Measurements from ENCODE around the gene SOX30. TPM values are rescaled to one million over a fixed set of nuclear protein-coding genes. Genes with fewer than 3 reads are reported as not detected.
A peak's percentile ranks its signal among the peaks of the same experiment; 100 is the strongest.

SOX30 gene
- total RNA-seq, 2 experiments from 2014 or later = 0.18 to 0.33 TPM

GRCh38 chr5:157596487-157596886, 55.8 kb downstream of the SOX30 start:
- Mint-ChIP-seq H3K36me3 (ENCODE audit: low read depth) (peaks cover 15% of the 10 kb centered on the region), H3K4me1 (peaks cover 96% of the 10 kb centered on the region), H3K27ac (peak overlapping the region; percentile 87), H3K27me3 (no peaks in the 10 kb centered on the region), H3K4me3 (peak overlapping the region; percentile 23), H3K9me3 (no peaks in the 10 kb centered on the region)
- DNase-seq = peak; percentile 72
- ChIA-PET POLR2A (interaction anchor here (0.7 to 7.5 kb wide), 10 partner anchors 11 to 329 kb away, joined by 3 to 80 read pairs (median 15); partner anchors contain the start of gene ADAM19), CTCF (interaction anchor here (0.5 to 3.0 kb wide), 13 partner anchors 11 to 147 kb away, joined by 3 to 11 read pairs (median 4); partner anchors contain the start of genes LSM11, SOX30 and THG1L)

GRCh38 chr5:157594675-157595459, 57.4 kb downstream of the SOX30 start:
- CTCF ChIA-PET = interaction anchor here (0.7 to 3.0 kb wide), 8 partner anchors 11 to 148 kb away, joined by 3 to 11 read pairs (median 5); partner anchors contain the start of gene LSM11
- POLR2A ChIA-PET = interaction anchor here (0.5 to 7.5 kb wide), 11 partner anchors 10 to 396 kb away, joined by 3 to 80 read pairs (median 23); partner anchors contain the start of gene ADAM19
- Mint-ChIP-seq H3K27me3 (no peaks in the 10 kb centered on the region), H3K9me3 (no peaks in the 10 kb centered on the region), H3K4me3 (peak overlapping the region; percentile 40), H3K36me3 (ENCODE audit: low read depth) (peaks cover 12% of the 10 kb centered on the region), H3K27ac (peak overlapping the region; percentile 87), H3K4me1 (peaks cover 85% of the 10 kb centered on the region)
- no peak for DNase-seq

DNA sequence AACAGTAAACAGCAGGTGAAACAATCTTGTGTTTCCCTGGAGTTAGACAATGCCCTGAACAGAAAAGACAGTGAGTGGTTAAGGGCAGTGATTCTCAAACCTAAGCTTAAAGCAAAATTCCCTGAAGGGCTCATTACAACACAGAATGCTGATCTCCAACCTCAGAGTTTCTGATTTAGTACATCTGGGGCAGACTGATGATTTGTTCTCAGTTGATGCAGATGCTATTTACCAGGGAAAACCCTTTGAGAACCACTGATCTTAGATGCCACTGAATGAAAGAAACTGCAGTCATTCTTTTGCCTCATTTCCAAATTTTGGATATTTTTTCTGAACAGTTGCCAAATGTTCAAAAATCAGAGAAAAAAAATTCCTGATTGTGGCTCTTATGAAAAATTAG, 58.0 kb downstream of the SOX30 start:
- no peaks in the 10 kb centered on the region for H3K9me3 Mint-ChIP-seq
- H3K27me3 Mint-ChIP-seq = no peaks in the 10 kb centered on the region
- POLR2A ChIA-PET = interaction anchor here (0.5 to 7.5 kb wide), 11 partner anchors 9 to 179 kb away, joined by 3 to 80 read pairs (median 7); partner anchors contain the start of gene ADAM19
- no peak overlapping the region for H3K4me3 Mint-ChIP-seq
- H3K4me1 Mint-ChIP-seq = peaks cover 80% of the 10 kb centered on the region
- DNase-seq = no peak
- peak overlapping the region; percentile 87 for H3K27ac Mint-ChIP-seq
- peaks cover 12% of the 10 kb centered on the region for H3K36me3 Mint-ChIP-seq (ENCODE audit: low read depth)
- CTCF ChIA-PET = interaction anchor here (0.7 to 3.0 kb wide), 8 partner anchors 11 to 149 kb away, joined by 3 to 11 read pairs (median 5); partner anchors contain the start of genes LSM11 and SOX30

DNA sequence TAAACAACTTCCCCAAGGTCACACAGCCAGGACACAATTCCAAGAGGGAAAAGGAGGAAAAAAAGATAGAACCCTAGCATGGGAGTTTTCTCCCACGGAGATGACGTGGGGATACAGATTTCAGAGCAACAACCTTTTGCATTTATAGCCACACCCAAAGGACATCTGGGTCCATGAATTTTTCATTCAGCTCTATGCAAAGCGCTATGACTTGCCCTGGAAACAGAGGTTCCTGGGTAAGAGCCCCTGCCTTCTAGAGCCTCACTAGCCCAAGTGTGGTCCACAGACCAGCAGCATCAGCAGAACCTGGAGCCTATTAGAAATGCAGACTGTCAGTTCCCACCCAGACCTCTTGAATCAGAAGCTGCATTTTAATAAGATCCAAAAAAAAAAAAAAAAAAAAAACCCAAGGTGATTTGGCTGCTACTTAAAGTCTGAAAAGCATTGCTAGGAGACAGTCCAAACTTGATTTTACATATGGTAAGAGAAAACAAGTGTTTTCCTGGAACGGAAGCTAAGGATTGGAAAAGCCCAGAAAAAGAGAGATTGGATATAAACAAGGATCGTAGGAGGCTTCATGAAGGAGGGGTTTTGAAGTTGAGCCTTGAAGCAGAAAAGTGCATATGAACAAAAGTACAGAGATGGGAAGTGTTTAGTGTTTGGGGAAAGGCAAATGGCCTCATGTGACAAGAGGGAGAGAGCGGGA, 59.0 kb downstream of the SOX30 start:
- no peaks in the 10 kb centered on the region for H3K27me3 Mint-ChIP-seq
- H3K36me3 Mint-ChIP-seq (ENCODE audit: low read depth) = peaks cover 12% of the 10 kb centered on the region
- DNase-seq = no peak
- no peak overlapping the region for H3K4me3 Mint-ChIP-seq
- H3K27ac Mint-ChIP-seq = peak overlapping the region; percentile 87
- H3K4me1 Mint-ChIP-seq = peaks cover 70% of the 10 kb centered on the region
- POLR2A ChIA-PET = interaction anchor here (0.8 to 7.5 kb wide), 9 partner anchors 8 to 50 kb away, joined by 3 to 80 read pairs (median 7); partner anchors contain the start of gene ADAM19
- H3K9me3 Mint-ChIP-seq = no peaks in the 10 kb centered on the region
- CTCF ChIA-PET = interaction anchor here (0.6 to 2.3 kb wide), 11 partner anchors 9 to 333 kb away, joined by 3 to 8 read pairs (median 4); partner anchors contain the start of genes LSM11 and SOX30

GRCh38 chr5:157592594-157592993, 59.6 kb downstream of the SOX30 start:
- H3K36me3 Mint-ChIP-seq (ENCODE audit: low read depth) = peaks cover 12% of the 10 kb centered on the region
- H3K4me3 Mint-ChIP-seq = no peak overlapping the region
- DNase-seq = no peak
- peak overlapping the region; percentile 87 for H3K27ac Mint-ChIP-seq
- H3K4me1 Mint-ChIP-seq = peaks cover 66% of the 10 kb centered on the region
- POLR2A ChIA-PET = interaction anchor here (0.9 to 7.5 kb wide), 7 partner anchors 8 to 49 kb away, joined by 3 to 80 read pairs (median 28); partner anchors contain the start of gene ADAM19
- CTCF ChIA-PET = interaction anchor here (0.6 to 2.3 kb wide), 6 partner anchors 9 to 45 kb away, joined by 3 to 8 read pairs (median 4); no protein-coding TSS in a partner anchor
- H3K9me3 Mint-ChIP-seq = no peaks in the 10 kb centered on the region
- no peaks in the 10 kb centered on the region for H3K27me3 Mint-ChIP-seq

DNA sequence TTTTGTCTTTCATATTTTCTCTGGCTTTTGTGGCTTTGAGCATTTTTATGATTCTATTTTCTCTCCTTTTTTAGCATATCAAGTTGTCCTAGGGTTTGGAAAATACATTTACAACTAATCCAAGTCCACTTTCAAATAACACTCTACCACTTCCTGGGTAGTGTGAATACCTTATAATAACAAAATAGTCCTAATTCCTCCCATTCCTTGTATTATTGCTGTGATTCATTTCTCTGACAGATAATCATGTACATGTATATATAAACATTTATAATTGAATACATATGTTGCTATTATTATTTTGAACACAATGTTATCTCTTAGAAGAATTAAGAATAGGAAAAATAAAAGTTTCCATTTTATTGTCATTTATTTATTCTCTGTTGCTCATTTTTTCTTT, 61.8 kb downstream of the SOX30 start:
- peaks cover 45% of the 10 kb centered on the region for H3K4me1 Mint-ChIP-seq
- DNase-seq = no peak
- H3K27ac Mint-ChIP-seq = no peak overlapping the region
- no peaks in the 10 kb centered on the region for H3K27me3 Mint-ChIP-seq
- no peak overlapping the region for H3K4me3 Mint-ChIP-seq
- H3K36me3 Mint-ChIP-seq (ENCODE audit: low read depth) = peaks cover 7% of the 10 kb centered on the region
- ChIA-PET POLR2A (interaction anchor here (7.5 kb wide), 1 partner anchor 14 kb away, joined by 80 read pairs; the partner anchor contains the start of gene ADAM19), CTCF (interaction anchor here (0.7 kb wide), 2 partner anchors 40 to 47 kb away, joined by 4 to 7 read pairs; no protein-coding TSS in a partner anchor)
- H3K9me3 Mint-ChIP-seq = no peaks in the 10 kb centered on the region

DNA sequence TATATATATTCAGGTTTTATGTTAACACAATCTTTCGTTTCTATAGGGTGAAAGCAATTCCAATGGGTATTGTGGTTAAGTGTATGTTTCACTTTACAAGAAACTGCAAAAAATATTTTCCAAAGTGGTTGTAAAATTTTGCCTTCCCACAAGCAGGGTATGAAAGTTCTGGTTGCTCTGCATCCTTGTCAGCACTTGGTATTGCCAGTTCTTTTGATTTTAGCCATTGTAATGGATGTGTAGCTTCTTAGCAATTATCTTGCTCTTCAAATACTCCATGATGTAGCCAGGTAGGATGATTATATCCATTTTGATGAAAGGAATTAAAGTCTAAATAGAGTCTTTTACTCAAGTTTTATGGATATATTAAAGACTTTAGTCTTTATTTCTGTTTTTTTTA, 67.6 kb downstream of the SOX30 start:
- CTCF ChIA-PET = interaction anchor here (1.5 kb wide), 1 partner anchor 8 kb away, joined by 3 read pairs; no protein-coding TSS in a partner anchor
- POLR2A ChIA-PET = interaction anchor here (1.0 to 6.9 kb wide), 3 partner anchors 11 to 40 kb away, joined by 3 to 54 read pairs (median 6); no protein-coding TSS in a partner anchor
- Mint-ChIP-seq H3K36me3 (ENCODE audit: low read depth) (peaks cover 6% of the 10 kb centered on the region), H3K4me1 (peaks cover 39% of the 10 kb centered on the region), H3K9me3 (peaks cover 6% of the 10 kb centered on the region), H3K4me3 (no peak overlapping the region), H3K27me3 (no peaks in the 10 kb centered on the region), H3K27ac (no peak overlapping the region)
- no peak for DNase-seq

DNA sequence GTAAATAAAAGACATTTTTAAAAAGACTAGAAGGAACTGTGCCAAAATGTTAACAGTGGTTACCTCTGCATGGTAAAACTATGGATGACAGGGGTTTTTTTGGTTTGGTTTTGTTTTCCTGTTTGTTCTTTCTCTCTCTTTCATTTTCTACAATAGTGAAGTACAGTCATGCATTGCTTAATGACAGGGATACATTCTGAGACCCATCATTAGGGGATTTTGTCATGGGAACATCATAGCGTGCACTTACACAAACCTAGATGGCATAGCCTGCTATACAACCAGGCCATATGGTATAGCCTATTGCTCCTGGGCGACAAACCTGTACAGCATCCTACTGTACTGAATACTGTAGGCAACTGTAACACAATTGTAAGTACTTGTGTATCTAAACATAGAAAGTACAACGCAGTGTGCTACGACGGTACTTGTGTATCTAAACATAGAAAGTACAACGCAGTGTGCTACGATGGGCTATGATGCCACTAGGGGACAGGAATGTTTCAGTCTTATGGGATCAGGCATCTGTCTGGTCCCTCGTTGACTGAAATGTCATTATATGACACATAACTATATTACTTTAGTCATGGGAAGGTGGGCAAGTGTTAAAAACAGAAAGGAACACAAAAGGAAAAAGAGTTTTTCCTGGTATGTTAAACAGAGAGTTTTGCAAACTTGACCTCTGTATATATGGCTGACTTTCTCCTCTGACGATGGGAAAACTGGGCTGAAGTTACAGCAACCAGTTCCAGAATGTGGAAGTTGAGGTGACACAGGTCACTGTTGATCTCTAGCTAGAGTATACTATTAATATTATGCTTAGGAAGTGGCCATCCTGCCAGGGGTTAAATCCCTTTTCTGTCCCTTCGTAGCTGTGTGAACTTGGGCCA, 69.3 kb downstream of the SOX30 start:
- Mint-ChIP-seq H3K4me3 (peak overlapping the region; percentile 30), H3K27me3 (no peaks in the 10 kb centered on the region), H3K36me3 (ENCODE audit: low read depth) (peaks cover 11% of the 10 kb centered on the region), H3K4me1 (peaks cover 53% of the 10 kb centered on the region), H3K27ac (peak overlapping the region; percentile 67), H3K9me3 (peaks cover 6% of the 10 kb centered on the region)
- ChIA-PET POLR2A (interaction anchor here (0.7 to 6.9 kb wide), 4 partner anchors 10 to 85 kb away, joined by 3 to 54 read pairs (median 3); no protein-coding TSS in a partner anchor), CTCF (interaction anchor here (0.8 to 2.6 kb wide), 5 partner anchors 10 to 68 kb away, joined by 3 to 11 read pairs (median 4); no protein-coding TSS in a partner anchor)
- DNase-seq = no peak

DNA sequence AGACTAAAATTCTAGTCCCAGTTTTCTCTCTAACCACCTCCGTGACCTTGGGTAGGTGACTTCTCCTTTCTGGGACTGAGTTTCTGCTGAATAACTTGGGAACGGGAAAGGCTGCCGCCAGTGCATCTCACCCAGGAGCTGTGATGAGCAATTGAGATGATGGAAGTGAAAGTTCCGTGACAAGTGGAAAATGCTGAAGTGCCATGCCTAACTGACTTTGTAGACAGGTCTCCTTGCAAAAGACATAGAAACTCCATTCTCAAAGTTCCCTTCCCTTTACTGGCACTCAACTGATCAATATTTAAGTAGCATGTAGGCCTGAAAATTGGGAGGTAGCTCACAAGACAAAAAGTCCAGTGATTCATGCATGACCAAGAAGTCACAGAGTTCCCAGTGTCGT, 70.3 kb downstream of the SOX30 start:
- ChIA-PET CTCF (interaction anchor here (0.8 to 2.6 kb wide), 2 partner anchors 14 to 69 kb away, joined by 4 to 11 read pairs; no protein-coding TSS in a partner anchor), POLR2A (interaction anchor here (0.7 to 6.9 kb wide), 5 partner anchors 9 to 86 kb away, joined by 3 to 54 read pairs (median 3); no protein-coding TSS in a partner anchor)
- Mint-ChIP-seq H3K27ac (peak overlapping the region; percentile 36), H3K4me3 (no peak overlapping the region), H3K36me3 (ENCODE audit: low read depth) (peaks cover 11% of the 10 kb centered on the region), H3K27me3 (no peaks in the 10 kb centered on the region), H3K4me1 (peaks cover 58% of the 10 kb centered on the region), H3K9me3 (peaks cover 6% of the 10 kb centered on the region)
- DNase-seq = no peak

GRCh38 chr5:157578079-157578780, 74.0 kb downstream of the SOX30 start:
- CTCF ChIA-PET = interaction anchor here (1.1 to 2.6 kb wide), 4 partner anchors 14 to 138 kb away, joined by 3 to 8 read pairs (median 5); no protein-coding TSS in a partner anchor
- Mint-ChIP-seq H3K27me3 (no peaks in the 10 kb centered on the region), H3K36me3 (ENCODE audit: low read depth) (peaks cover 26% of the 10 kb centered on the region), H3K9me3 (no peaks in the 10 kb centered on the region), H3K27ac (no peak overlapping the region), H3K4me3 (no peak overlapping the region), H3K4me1 (peaks cover 57% of the 10 kb centered on the region)
- DNase-seq = no peak
- POLR2A ChIA-PET = interaction anchor here (0.6 to 6.7 kb wide), 3 partner anchors 16 to 436 kb away, joined by 3 to 80 read pairs (median 3); no protein-coding TSS in a partner anchor

- DNase-seq = no peak
- no peak overlapping the region for H3K27ac Mint-ChIP-seq
- H3K36me3 Mint-ChIP-seq (ENCODE audit: low read depth) = peaks cover 39% of the 10 kb centered on the region
- H3K9me3 Mint-ChIP-seq = no peaks in the 10 kb centered on the region
- H3K27me3 Mint-ChIP-seq = no peaks in the 10 kb centered on the region
- peaks cover 51% of the 10 kb centered on the region for H3K4me1 Mint-ChIP-seq
- peak overlapping the region; percentile 77 for H3K4me3 Mint-ChIP-seq
- CTCF ChIA-PET = interaction anchor here (0.8 to 1.7 kb wide), 6 partner anchors 8 to 44 kb away, joined by 3 to 8 read pairs (median 3); no protein-coding TSS in a partner anchor
- POLR2A ChIA-PET = interaction anchor here (1.3 to 6.7 kb wide), 3 partner anchors 10 to 27 kb away, joined by 4 to 80 read pairs (median 7); no protein-coding TSS in a partner anchor
Observed at GRCh38 chr5:157576678-157577077, 75.6 kb downstream of the SOX30 start.
